CD14-positive monocyte (primary cell): ENCODE measurements around the gene EIF4E2. TPM values are rescaled to one million over a fixed set of nuclear protein-coding genes. Genes with fewer than 3 reads are reported as not detected.

ENCODE experiments used
- DNase-seq, 3 donors: peaks; one replicate each; pipeline ENCODE4 v3.0.0-alpha.2; 2011 to 2022
- H2AFZ ChIP-seq: 2 replicates; pipeline ENCODE4 v1.6.0; 2012; ENCODE audit warnings: mild to moderate bottlenecking, low read depth, low read length, inconsistent platforms; ENCODE audit not compliant: insufficient read depth, poor library complexity, severe bottlenecking
- H3K27ac ChIP-seq, 2 donors: 1 replicate in 1 of 2; 2 replicates in 1 of 2; pipeline ENCODE4 v1.5.1; 2012 to 2013; ENCODE audit warnings: low read length in 2 of 2, control low read depth in 1 of 2, inconsistent platforms in 1 of 2, low read depth in 1 of 2, mild to moderate bottlenecking in 1 of 2
- H3K27me3 ChIP-seq, 2 donors: one replicate each; pipeline versions ENCODE4 v1.6.0 to v1.6.1; 2011 to 2013; ENCODE audit warnings: low read length in 2 of 2; ENCODE audit not compliant: control insufficient read depth in 2 of 2, insufficient read depth in 2 of 2
- H3K36me3 ChIP-seq, 2 donors: replicated peaks in 1 of 2; 1 replicate in 1 of 2; 2 replicates in 1 of 2; pipeline versions ENCODE4 v1.5.1 to v1.6.1; 2012 to 2013; ENCODE audit warnings: low read length in 2 of 2, control low read depth in 1 of 2, inconsistent platforms in 1 of 2, mild to moderate bottlenecking in 1 of 2; ENCODE audit not compliant: insufficient read depth in 2 of 2, control insufficient read depth in 1 of 2
- H3K4me1 ChIP-seq, 2 donors: 1 replicate in 1 of 2; 2 replicates in 1 of 2; pipeline versions ENCODE4 v1.5.1 to v1.6.1; 2012 to 2013; ENCODE audit warnings: low read length in 2 of 2, control low read depth in 1 of 2, inconsistent platforms in 1 of 2, mild to moderate bottlenecking in 1 of 2, moderate library complexity in 1 of 2; ENCODE audit not compliant: insufficient read depth in 2 of 2, control insufficient read depth in 1 of 2
- H3K4me2 ChIP-seq: replicated peaks from 2 replicates; pipeline ENCODE3; 2012; ENCODE audit warnings: low read length, moderate library complexity, mild to moderate bottlenecking; ENCODE audit not compliant: poor library complexity, severe bottlenecking; ENCODE audit errors: extremely low read depth
- H3K4me3 ChIP-seq, 3 experiments: fragments of 200-600 bp in 1 of 3; sonication (generic) in 1 of 3; replicated peaks in 1 of 3; 1 replicate in 2 of 3; 2 replicates in 1 of 3; pipeline ENCODE4 v1.5.1; 2011 to 2013; ENCODE audit warnings: low read length in 3 of 3, mild to moderate bottlenecking in 3 of 3, control low read depth in 2 of 3, low read depth in 2 of 3, inconsistent platforms in 1 of 3, moderate library complexity in 1 of 3
- H3K79me2 ChIP-seq: 2 replicates; pipeline ENCODE4 v1.6.0; 2012; ENCODE audit warnings: mild to moderate bottlenecking, control low read depth, inconsistent platforms, low read length, moderate library complexity; ENCODE audit not compliant: insufficient read depth
- H3K9ac ChIP-seq: 2 replicates; pipeline ENCODE4 v1.6.0; 2017; ENCODE audit warnings: low read length, mild to moderate bottlenecking; ENCODE audit not compliant: insufficient read depth, poor library complexity, severe bottlenecking
- H3K9me3 ChIP-seq, 2 donors: replicated peaks in 1 of 2; 1 replicate in 1 of 2; 2 replicates in 1 of 2; pipeline versions ENCODE4 v1.5.1 to v1.6.1; 2012 to 2013; ENCODE audit warnings: low read length in 2 of 2, control low read depth in 1 of 2; ENCODE audit not compliant: control insufficient read depth in 1 of 2, insufficient read depth in 1 of 2
- H4K20me1 ChIP-seq: 2 replicates; pipeline ENCODE4 v1.6.0; 2012; ENCODE audit warnings: mild to moderate bottlenecking, low read length, control low read depth, moderate library complexity; ENCODE audit not compliant: insufficient read depth
- H3K27ac Mint-ChIP-seq, 7 donors: one replicate each; pipeline ENCODE4 v1.8.0; 2020; ENCODE audit warnings: mild to moderate bottlenecking in 7 of 7, mixed read lengths in 7 of 7, moderate library complexity in 6 of 7, inconsistent platforms in 2 of 7
- H3K27me3 Mint-ChIP-seq, 3 donors: one replicate each; pipeline ENCODE4 v1.8.0; 2021 to 2022; ENCODE audit warnings: low read depth in 3 of 3, mild to moderate bottlenecking in 3 of 3, mixed read lengths in 3 of 3, moderate library complexity in 3 of 3, inconsistent platforms in 1 of 3
- H3K36me3 Mint-ChIP-seq, 2 donors: one replicate each; pipeline ENCODE4 v1.8.0; 2020; ENCODE audit warnings: mixed read lengths in 2 of 2, inconsistent platforms in 1 of 2, mild to moderate bottlenecking in 1 of 2
- H3K4me1 Mint-ChIP-seq: one replicate; pipeline ENCODE4 v1.8.0; 2020; ENCODE audit warnings: mild to moderate bottlenecking, mixed read lengths
- H3K4me3 Mint-ChIP-seq, 2 donors: one replicate each; pipeline ENCODE4 v1.8.0; 2020; ENCODE audit warnings: mild to moderate bottlenecking in 2 of 2, mixed read lengths in 2 of 2, moderate library complexity in 1 of 2
- H3K9me3 Mint-ChIP-seq, 7 donors: one replicate each; pipeline ENCODE4 v1.8.0; 2020 to 2022; ENCODE audit warnings: mixed read lengths in 7 of 7, mild to moderate bottlenecking in 6 of 7, moderate library complexity in 6 of 7, inconsistent platforms in 2 of 7
- CTCF ChIP-seq: fragments of 200-600 bp; IDR thresholded peaks from one replicate; pipeline ENCODE4 v1.8.0; 2022; ENCODE audit warnings: antibody characterized with exemption, mild to moderate bottlenecking
- WGBS: methylation state at CpG from one replicate; pipeline ENCODE4 v1.1.5; 2013; ENCODE audit warnings: missing lambda C conversion rate; ENCODE audit not compliant: insufficient coverage; 5-methylcytosine and 5-hydroxymethylcytosine counted together
- intact Hi-C, 2 donors: fragments of 100-400 bp; cut with micrococcal nuclease; formaldehyde crosslinking; loops; one replicate each; pipeline versions ENCODE4 v1.15.0 to v1.15.1; 2023
- polyA plus RNA-seq, 3 donors: library from polyadenylated mRNA; depleted of rRNA in 1 of 3; unstranded in 2 of 3; stranded (reverse) in 1 of 3; fragments of 300-500 nt in 2 of 3; fragments of >200 nt in 1 of 3; fragmentation: Illumina TruSeq in 2 of 3; gene quantifications; 1 replicate in 2 of 3; 2 replicates in 1 of 3; pipeline ENCODE4 v1.2.3, GENCODE V29; 2012 to 2021

The EIF4E2 gene
- polyA plus RNA-seq, 3 donors, result 67.2 to 213 (median 188) TPM

- H3K4me3 Mint-ChIP-seq, result no peak overlapping the region
- H3K27ac ChIP-seq, result no peak overlapping the region
- no peaks in the 10 kb centered on the region for H3K9me3 ChIP-seq
- H3K36me3 Mint-ChIP-seq, result peaks cover 0 to 2% of the 10 kb centered on the region in 2 donors
- H3K27ac Mint-ChIP-seq, result no peak overlapping the region
- no peak overlapping the region for H2AFZ ChIP-seq
- peaks cover 0 to 11% of the 10 kb centered on the region in 2 donors for H3K27me3 ChIP-seq
- H3K36me3 ChIP-seq, result no peaks in the 10 kb centered on the region
- H3K4me2 ChIP-seq, result no peak overlapping the region
- H3K4me3 ChIP-seq, result no peak overlapping the region
- H3K4me1 Mint-ChIP-seq, result peaks cover 2% of the 10 kb centered on the region
- H3K79me2 ChIP-seq, result no peaks in the 10 kb centered on the region
- no peak overlapping the region for H3K9ac ChIP-seq
- no peak for TF ChIP-seq CTCF
- intact Hi-C loops, result no loop called here
- peaks cover 0 to 2% (median 0%) of the 10 kb centered on the region in 7 donors for H3K9me3 Mint-ChIP-seq
- H3K4me1 ChIP-seq, result no peaks in the 10 kb centered on the region
- peaks cover 14 to 26% (median 19%) of the 10 kb centered on the region in 3 donors for H3K27me3 Mint-ChIP-seq
- DNase-seq, result no peak
- H4K20me1 ChIP-seq, result no peaks in the 10 kb centered on the region
- 100% methylated on average over 1 of the region's 3 CpGs for WGBS
These were observed 33.9 kb upstream of the EIF4E2 start for GRCh38 chr2:232516551-232516950.

- Histone ChIP-seq H2AFZ (no peak overlapping the region), H3K27ac (no peak overlapping the region), H3K79me2 (no peaks in the 10 kb centered on the region), H3K4me3 (no peak overlapping the region), H3K9ac (no peak overlapping the region), H3K36me3 (no peaks in the 10 kb centered on the region), H3K27me3 (peaks cover 12 to 30% of the 10 kb centered on the region in 2 donors), H3K4me2 (no peak overlapping the region), H3K4me1 (peaks cover 4 to 14% of the 10 kb centered on the region in 2 donors), H4K20me1 (no peaks in the 10 kb centered on the region), H3K9me3 (peaks cover 0 to 5% of the 10 kb centered on the region in 2 donors)
- Mint-ChIP-seq H3K27ac (no peak overlapping the region), H3K4me3 (no peak overlapping the region), H3K27me3 (peaks cover 23 to 43% (median 32%) of the 10 kb centered on the region in 3 donors), H3K4me1 (peaks cover 5% of the 10 kb centered on the region), H3K9me3 (peaks cover 0 to 5% (median 0%) of the 10 kb centered on the region in 7 donors), H3K36me3 (peaks cover 0 to 2% of the 10 kb centered on the region in 2 donors)
- 75% methylated on average over 4 of the region's 6 CpGs for WGBS
- no peak for TF ChIP-seq CTCF
- intact Hi-C loops, result no loop called here
- no peak for DNase-seq
These were observed 31.6 kb upstream of the EIF4E2 start for GRCh38 chr2:232518844-232519243.
